Neuron (in vitro differentiated cells): Measurements from ENCODE around the gene RAB10.
"Not testable (repeated sequence)": the region's sequence is repeated elsewhere in the genome, so short reads cannot be mapped to it uniquely, and the experiment has no call there.

Experiments
- H2AFZ ChIP-seq: one replicate; pipeline ENCODE4 v1.6.1; 2013; ENCODE audit warnings: low read depth, mild to moderate bottlenecking, inconsistent platforms, low read length, moderate library complexity
- H3K27me3 ChIP-seq: one replicate; pipeline ENCODE4 v1.6.1; 2013; ENCODE audit warnings: low read length; ENCODE audit not compliant: insufficient read depth
- H3K36me3 ChIP-seq: one replicate; pipeline ENCODE4 v1.6.1; 2013; ENCODE audit warnings: low read length; ENCODE audit not compliant: insufficient read depth
- H3K4me1 ChIP-seq: one replicate; pipeline ENCODE4 v1.6.1; 2013; ENCODE audit warnings: low read length; ENCODE audit not compliant: insufficient read depth
- H3K4me3 ChIP-seq: 2 replicates; pipeline ENCODE4 v1.5.1; 2013; ENCODE audit warnings: mild to moderate bottlenecking, low read length, moderate library complexity
- H3K9me3 ChIP-seq: one replicate; pipeline ENCODE4 v1.6.1; 2013; ENCODE audit warnings: low read length

Gene RAB10

GRCh38 chr2:26100384-26100783, 66.5 kb downstream of the RAB10 start:
- peaks cover 10% of the 10 kb centered on the region for H3K9me3 ChIP-seq

DNA sequence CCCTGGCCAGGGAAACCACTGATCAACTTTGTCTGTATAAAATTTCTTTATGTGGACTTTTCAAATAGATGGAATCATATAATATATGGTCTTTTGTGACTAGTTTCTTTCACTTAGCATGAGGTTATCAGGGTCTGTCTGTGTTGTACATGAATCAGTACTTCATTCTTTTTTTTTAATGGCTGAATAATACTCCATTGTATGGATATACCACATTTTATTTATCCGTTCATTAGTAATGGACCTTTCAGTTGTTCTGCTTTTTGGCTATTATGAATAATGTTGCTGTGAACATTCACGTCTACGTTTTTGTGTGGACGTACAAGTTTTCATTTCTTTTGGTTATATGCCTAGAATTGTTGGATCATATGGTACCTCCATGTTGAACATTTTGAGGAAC, 69.9 kb downstream of the RAB10 start:
- peaks cover 10% of the 10 kb centered on the region for H3K9me3 ChIP-seq
- H3K4me3 ChIP-seq: no peak overlapping the region
- no peak overlapping the region for H2AFZ ChIP-seq
- no peaks in the 10 kb centered on the region for H3K27me3 ChIP-seq
- no peaks in the 10 kb centered on the region for H3K4me1 ChIP-seq
- peaks cover 37% of the 10 kb centered on the region for H3K36me3 ChIP-seq

More at GRCh38 chr2:26100384-26100783, 66.5 kb downstream of the RAB10 start:
- H3K4me1 ChIP-seq: no peaks in the 10 kb centered on the region
- H2AFZ ChIP-seq: no peak overlapping the region
- H3K36me3 ChIP-seq: peaks cover 47% of the 10 kb centered on the region
- no peaks in the 10 kb centered on the region for H3K27me3 ChIP-seq
- H3K4me3 ChIP-seq: no peak overlapping the region

DNA sequence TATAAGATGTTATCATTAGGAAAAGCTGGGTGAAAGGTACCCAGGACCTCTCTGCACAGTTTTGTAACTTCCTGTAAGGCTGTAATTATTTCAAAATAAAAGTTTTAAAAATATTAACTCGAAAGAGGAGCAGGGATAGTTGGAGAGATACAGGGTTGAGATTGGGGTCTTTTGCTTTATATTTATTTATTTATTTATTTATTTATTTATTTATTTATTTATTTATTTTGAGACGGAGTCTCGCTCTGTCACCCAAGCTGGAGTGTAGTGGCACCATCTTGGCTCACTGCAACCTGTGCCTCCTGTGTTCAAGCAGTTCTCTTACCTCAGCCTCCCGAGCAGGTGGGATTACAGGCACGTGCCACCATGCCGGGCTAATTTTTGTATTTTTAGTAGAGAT, 74.8 kb downstream of the RAB10 start:
- not testable (repeated sequence) for H3K4me3 ChIP-seq, H3K27me3 ChIP-seq, H3K9me3 ChIP-seq, H2AFZ ChIP-seq, H3K4me1 ChIP-seq
- peaks cover 42% of the 10 kb centered on the region for H3K36me3 ChIP-seq

- peaks cover 3% of the 10 kb centered on the region for H3K9me3 ChIP-seq
- H2AFZ ChIP-seq: no peak overlapping the region
- no peaks in the 10 kb centered on the region for H3K27me3 ChIP-seq
- no peaks in the 10 kb centered on the region for H3K4me1 ChIP-seq
- H3K4me3 ChIP-seq: no peak overlapping the region
- H3K36me3 ChIP-seq: peaks cover 43% of the 10 kb centered on the region
These were observed 78.3 kb downstream of the RAB10 start for GRCh38 chr2:26112201-26112600.

DNA sequence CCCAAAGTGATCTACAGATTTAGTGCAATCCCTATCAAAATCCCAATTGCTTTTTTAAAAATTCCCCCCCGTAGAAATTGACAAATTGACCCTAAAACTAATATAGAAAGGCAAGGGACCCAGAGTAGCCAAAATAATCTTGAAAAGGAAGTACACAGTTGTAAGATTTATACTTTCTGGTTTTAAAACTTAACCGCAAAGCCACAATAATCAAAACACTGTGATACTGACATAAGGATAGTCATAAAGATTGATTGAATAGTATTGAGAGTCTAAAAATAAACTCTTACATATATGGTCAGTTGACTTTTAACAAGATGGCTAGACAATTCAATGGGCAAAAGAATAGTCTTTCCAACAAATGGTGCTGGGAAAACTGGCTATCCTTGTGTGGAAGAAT, 80.3 kb downstream of the RAB10 start:
- Histone ChIP-seq H3K9me3 (peaks cover 2% of the 10 kb centered on the region), H3K4me3 (no peak overlapping the region), H3K36me3 (peaks cover 42% of the 10 kb centered on the region), H2AFZ (no peak overlapping the region), H3K4me1 (no peaks in the 10 kb centered on the region), H3K27me3 (no peaks in the 10 kb centered on the region)

GRCh38 chr2:26118682-26119081, 84.8 kb downstream of the RAB10 start:
- Histone ChIP-seq H3K4me3 (no peak overlapping the region), H3K4me1 (no peaks in the 10 kb centered on the region), H3K27me3 (no peaks in the 10 kb centered on the region), H3K36me3 (peaks cover 28% of the 10 kb centered on the region), H2AFZ (no peak overlapping the region), H3K9me3 (no peaks in the 10 kb centered on the region)

DNA sequence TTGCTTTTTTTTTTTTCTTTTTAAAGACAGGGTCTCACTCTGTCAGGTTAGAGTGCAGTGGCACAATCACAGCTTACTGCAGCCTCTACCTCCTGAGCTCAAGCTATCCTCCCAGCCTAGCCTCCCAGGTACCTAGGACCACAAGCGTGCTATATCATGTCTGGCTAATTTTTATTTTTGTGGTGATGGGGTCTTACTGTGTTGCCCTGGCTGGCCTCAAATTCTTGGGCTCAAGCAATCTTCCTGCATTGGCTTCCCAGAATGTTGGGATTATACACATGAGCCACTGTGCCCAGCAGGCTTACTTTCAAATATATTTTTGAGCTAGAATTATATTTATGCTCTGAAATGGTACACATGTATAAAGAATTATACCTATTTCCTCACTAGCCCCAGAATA, 85.6 kb downstream of the RAB10 start:
- no peaks in the 10 kb centered on the region for H3K4me1 ChIP-seq
- no peak overlapping the region for H3K4me3 ChIP-seq
- H3K9me3 ChIP-seq: no peaks in the 10 kb centered on the region
- peaks cover 21% of the 10 kb centered on the region for H3K36me3 ChIP-seq
- no peaks in the 10 kb centered on the region for H3K27me3 ChIP-seq
- H2AFZ ChIP-seq: no peak overlapping the region

DNA sequence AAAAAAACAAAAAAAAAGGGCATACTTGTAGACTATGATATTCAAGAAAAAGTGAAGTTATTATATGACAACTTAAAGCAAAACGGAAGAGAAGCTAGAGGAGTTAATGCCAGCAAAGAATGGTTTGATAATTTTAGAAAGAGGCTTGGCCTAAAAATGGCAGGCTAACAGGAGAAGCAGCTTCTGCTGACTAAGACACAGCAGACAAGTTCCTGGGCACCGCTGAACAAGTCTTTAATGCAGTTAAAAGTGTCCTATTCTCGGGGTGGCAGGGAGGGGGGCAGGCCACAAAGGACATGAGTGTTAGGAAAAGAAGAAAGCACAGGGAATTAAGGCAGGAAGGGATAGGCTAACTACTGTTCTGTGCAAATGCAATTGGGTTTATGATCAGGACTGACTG, 88.7 kb downstream of the RAB10 start:
- Histone ChIP-seq H3K27me3 (no peaks in the 10 kb centered on the region), H3K36me3 (peaks cover 20% of the 10 kb centered on the region), H3K4me1 (no peaks in the 10 kb centered on the region), H2AFZ (no peak overlapping the region), H3K4me3 (no peak overlapping the region), H3K9me3 (no peaks in the 10 kb centered on the region)

GRCh38 chr2:26123426-26123825, 89.5 kb downstream of the RAB10 start:
- H3K9me3 ChIP-seq: no peaks in the 10 kb centered on the region
- no peaks in the 10 kb centered on the region for H3K4me1 ChIP-seq
- H2AFZ ChIP-seq: no peak overlapping the region
- H3K36me3 ChIP-seq: peaks cover 26% of the 10 kb centered on the region
- no peak overlapping the region for H3K4me3 ChIP-seq
- no peaks in the 10 kb centered on the region for H3K27me3 ChIP-seq

DNA sequence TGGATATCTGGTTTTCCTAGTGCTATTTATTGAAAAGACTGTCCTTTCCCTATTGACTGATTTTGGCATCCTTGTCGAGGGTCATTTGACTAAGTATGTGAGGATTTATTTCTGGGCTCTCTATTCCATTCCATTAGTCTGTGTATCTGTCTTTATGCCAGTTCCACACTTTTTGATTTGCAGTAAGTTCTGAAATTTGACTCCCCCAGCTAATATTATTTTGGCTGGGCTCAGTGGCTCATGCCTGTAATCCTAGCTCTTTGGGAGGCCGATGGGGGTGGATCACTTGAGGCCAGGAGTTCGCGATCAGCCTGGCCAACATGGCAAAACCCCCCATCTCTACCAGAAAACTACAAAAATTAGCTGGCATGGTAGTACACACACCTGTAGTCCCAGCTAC, 92.2 kb downstream of the RAB10 start:
- H3K27me3 ChIP-seq: no peaks in the 10 kb centered on the region
- H3K9me3 ChIP-seq: no peaks in the 10 kb centered on the region
- no peaks in the 10 kb centered on the region for H3K4me1 ChIP-seq
- no peak overlapping the region for H3K4me3 ChIP-seq
- H3K36me3 ChIP-seq: peaks cover 35% of the 10 kb centered on the region
- H2AFZ ChIP-seq: no peak overlapping the region

GRCh38 chr2:26128176-26128575, 94.3 kb downstream of the RAB10 start:
- Histone ChIP-seq H2AFZ (no peak overlapping the region), H3K9me3 (no peaks in the 10 kb centered on the region), H3K4me3 (no peak overlapping the region), H3K4me1 (no peaks in the 10 kb centered on the region), H3K27me3 (no peaks in the 10 kb centered on the region), H3K36me3 (peaks cover 38% of the 10 kb centered on the region)

GRCh38 chr2:26130763-26131162, 96.9 kb downstream of the RAB10 start:
- Histone ChIP-seq H3K9me3 (no peaks in the 10 kb centered on the region), H3K4me1 (no peaks in the 10 kb centered on the region), H3K4me3 (no peak overlapping the region), H2AFZ (no peak overlapping the region), H3K27me3 (no peaks in the 10 kb centered on the region), H3K36me3 (peaks cover 47% of the 10 kb centered on the region)

- Histone ChIP-seq H3K9me3 (no peaks in the 10 kb centered on the region), H3K4me1 (peaks cover 6% of the 10 kb centered on the region), H2AFZ (no peak overlapping the region), H3K27me3 (no peaks in the 10 kb centered on the region), H3K36me3 (peaks cover 22% of the 10 kb centered on the region), H3K4me3 (no peak overlapping the region)
These were observed 102.6 kb downstream of the RAB10 start for GRCh38 chr2:26136451-26136850.

DNA sequence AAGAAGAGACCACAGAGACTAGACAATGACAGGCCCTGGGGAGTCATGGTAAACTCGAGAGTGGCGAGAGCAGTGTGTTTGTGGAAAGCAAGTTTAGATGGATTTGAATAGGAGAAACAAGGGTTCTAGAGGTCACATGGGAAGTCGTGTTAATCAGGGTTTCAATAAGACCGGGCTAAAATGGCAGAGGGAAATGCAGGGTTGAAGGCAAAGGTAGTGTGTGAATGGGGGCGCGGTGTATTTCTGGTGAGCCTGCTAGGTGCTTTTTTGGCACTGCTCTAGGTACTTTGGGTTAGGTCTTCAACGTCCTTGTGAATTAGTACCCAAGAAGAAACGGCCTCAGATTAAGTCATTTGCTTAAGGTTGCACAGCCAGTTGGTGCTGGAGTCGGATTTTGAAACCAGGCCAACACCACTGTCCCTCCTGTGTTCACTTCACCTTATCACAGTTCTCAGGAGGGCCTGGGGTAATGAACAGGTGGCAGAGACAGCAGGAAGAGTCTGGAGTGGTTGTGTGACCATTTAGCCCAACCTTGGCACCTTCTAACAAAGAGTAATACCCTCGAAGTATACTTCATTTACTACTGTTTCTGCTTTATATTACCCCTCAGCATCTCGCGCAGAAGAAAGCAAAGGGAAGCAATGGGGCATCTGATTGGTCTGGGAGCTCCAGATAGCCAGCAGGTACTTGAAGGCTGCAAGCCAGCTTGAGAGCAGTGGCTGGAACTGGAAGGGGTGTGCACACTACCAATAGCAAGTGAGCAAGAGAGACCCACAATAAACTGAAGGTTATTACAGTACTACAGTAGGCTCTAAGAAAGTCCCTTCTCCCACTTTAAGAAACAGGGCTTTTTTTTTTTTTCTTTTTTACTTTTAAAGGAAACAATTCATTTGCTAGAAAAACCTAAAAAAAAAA, 105.6 kb downstream of the RAB10 start:
- H2AFZ ChIP-seq: no peak overlapping the region
- H3K4me1 ChIP-seq: peaks cover 6% of the 10 kb centered on the region
- H3K9me3 ChIP-seq: no peaks in the 10 kb centered on the region
- H3K27me3 ChIP-seq: no peaks in the 10 kb centered on the region
- no peak overlapping the region for H3K4me3 ChIP-seq
- peaks cover 16% of the 10 kb centered on the region for H3K36me3 ChIP-seq
